Measurements from ENCODE around the gene LY6G6F.

The LY6G6F gene, protein sequence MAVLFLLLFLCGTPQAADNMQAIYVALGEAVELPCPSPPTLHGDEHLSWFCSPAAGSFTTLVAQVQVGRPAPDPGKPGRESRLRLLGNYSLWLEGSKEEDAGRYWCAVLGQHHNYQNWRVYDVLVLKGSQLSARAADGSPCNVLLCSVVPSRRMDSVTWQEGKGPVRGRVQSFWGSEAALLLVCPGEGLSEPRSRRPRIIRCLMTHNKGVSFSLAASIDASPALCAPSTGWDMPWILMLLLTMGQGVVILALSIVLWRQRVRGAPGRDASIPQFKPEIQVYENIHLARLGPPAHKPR

DNA sequence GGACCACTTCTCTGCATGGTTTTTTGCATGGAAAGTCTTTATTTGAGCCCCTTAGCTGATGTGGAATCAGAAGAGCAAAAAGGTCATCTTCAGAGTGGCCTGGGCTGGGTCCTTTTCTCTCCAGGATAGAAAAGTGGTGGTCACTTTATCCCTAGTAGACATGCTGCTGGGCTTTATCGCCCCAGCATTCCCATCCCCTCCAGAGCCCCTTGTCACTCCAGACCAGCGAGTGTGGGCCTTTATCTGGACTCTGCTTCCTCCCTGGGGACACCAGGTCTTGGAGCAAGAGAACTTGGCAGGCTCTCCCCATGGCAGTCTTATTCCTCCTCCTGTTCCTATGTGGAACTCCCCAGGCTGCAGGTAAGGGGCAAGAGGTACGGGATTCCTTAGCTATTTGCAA, at the start of gene LY6G6F:
TSS of gene LY6G6F (plus strand) at position 268 of the 400 bp plus-strand sequence. CDS start at position 309, 41 bp downstream.
- DNase-seq (ENCODE audit: low read depth): no peak

DNA sequence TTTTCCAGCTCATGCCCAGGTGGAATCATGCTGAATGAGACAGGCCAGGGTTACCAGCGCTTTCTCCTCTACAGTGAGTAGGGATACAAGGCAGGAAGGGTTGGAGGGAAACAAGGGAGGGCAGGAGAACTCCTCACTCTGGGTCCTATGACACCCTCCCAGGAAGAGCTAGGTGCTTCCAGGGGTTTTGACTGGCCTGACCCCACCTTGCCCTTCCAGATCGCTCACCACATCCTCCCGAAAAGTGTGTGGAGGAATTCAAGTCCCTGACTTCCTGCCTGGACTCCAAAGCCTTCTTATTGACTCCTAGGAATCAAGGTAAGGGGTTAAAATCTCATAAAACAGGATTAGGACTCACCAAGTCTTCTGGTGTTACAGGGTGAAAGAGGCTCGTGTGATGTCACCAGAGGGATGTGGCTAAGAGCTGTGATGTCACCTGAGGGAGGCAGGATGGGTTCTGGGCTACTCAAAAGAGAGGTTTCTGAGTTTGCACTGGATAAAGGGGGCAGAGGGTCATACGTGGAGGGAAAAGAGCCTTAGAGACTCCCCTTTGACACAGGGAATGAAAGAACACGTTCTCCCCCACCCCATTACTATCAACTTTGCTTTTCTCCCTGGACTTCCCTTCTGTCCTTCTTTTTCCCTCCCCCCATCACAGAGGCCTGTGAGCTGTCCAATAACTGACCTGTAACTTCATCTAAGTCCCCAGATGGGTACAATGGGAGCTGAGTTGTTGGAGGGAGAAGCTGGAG, 49.1 kb upstream of the LY6G6F start:
- DNase-seq (ENCODE audit: low read depth): no peak

DNA sequence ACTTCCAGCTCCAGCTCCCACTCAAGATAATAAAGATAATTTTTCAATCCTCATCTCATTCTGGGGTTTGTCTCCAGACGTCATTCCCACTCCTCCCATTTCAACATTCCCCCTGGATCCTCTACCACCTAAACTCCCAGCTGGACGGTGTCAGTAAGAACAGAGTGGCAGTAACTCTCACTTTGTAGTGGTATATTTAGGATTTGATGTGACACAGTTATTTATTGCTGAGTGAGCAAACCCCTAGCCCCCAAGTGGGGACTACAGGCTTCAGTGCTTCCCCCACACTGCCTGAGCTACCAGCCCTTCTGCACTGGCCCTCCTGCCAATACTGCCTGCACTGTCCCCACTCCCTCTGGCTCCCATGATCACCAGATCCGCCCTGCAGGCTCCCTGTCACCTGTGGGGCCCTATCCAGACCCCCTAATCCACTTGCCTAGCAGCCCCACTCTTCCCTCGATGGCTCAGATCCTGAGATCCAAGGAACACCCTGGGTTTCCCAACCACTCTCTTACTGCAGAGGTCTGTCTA, 48.4 kb upstream of the LY6G6F start:
- DNase-seq (ENCODE audit: low read depth): no peak

DNA sequence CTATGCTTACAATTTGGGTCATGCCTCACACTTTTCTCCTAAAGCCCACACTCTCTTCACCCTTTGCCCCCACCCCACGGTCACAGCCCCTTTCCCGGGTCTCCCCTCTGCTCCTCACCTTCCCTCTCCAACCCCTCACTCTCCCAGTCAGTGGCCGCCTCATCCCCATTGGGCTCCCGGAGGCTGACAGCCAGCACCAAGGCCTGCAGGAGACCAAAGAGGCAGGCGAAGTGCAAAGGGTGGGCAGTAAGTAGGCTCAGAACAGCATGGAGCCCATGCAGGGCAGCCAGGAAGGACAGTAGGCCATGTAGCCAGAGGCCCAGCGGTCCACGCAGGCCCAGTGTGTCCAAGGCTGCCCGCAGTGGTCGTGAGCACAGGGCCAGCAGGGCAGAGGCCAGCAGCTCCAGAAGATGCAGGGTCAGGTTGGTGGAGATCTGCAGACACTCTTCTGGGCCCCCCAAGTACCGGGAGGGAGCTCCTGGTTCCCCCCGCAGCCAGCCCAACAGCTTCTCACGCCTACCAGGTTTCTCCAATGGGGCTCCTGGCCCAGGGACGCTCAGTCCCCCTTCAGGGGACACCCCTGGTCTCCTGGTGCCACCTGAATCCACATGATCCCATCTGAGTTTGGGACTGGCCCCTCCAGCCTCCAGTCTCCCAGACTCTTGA, 47.5 kb upstream of the LY6G6F start:
- DNase-seq (ENCODE audit: low read depth): no peak

DNA sequence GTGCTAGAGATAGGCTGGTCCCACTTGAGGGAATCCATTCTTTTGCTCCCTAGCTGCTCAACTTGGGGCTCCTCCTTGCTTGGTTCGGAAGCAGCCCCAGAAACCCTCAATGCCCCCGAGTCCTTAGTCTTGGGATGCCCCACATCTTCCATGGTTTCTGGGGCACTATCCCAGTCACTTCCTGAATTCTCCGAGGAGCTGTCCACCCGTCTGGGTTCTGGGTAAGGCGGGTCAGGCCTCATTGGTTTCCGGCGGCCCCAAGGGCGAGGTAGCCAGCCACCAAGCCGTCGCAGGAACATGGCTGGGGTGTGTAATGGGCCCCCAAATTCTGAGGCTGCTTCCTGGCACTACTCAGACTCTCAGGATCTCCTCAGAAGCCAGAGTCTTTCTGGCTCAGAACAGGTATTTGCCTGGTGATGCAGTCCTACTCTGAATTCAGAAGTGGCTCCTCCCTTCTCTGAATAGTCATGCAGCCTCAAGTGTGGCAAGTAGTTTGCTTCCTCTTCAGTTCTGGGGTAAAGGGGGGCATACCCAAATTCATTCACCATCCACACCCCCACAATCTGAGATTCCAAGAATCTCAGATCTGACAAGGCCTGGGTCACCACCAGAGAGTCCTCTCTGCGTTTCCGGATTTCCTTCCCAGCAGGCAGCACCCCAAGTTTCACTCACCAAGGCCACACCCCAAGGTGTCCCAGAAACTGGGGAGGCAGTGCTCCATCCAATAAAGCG, 46.9 kb upstream of the LY6G6F start:
- DNase-seq (ENCODE audit: low read depth): no peak

DNA sequence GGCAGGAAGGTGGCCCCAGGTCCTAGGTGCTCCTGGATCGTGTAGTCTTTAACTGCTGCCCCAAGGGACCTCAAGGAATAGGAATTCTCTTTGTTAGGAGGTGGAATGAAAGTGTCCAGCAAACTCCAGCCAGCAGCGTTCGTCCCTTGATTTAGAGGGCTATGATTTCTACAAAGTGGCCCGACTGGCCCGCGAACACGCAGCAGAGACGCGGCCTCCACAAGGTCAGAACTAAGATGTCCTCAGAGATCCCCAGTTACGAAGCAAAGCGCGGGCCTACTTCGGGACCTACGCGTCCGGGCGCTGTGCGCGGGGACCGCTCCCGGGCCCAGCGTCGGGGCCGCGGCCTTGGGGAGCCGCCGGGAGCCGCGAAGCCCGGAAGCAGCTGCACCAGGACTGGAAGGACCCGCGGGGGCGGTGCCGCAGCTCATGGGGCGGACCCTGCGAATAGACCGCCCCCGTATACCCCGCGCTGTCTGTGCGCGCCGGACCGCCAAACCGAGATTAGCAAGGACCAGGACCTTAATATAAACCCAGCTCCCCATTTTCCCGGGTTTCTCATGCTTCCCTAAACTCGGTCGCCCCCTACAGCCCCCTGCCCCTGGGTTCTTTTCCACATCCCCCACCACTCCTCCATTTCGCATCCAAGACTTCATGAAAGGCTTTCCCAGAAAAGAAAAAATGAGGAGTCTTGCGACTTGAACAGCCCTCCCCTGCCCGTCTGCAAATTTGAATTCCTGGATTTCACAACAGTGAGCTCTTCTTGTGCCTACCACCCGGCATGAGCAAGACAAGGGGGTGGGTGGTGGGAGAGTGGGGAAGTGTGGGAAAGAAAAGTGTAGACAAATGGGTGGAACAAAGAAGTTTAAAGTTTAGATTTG, 46.0 kb upstream of the LY6G6F start, which contains the start of gene C6orf47:
TSS of gene C6orf47 (minus strand) at position 398 of the 881 bp plus-strand sequence. CDS start 831 bp downstream, outside the sequence.
- peak; percentile 78 for DNase-seq (ENCODE audit: low read depth)

DNA sequence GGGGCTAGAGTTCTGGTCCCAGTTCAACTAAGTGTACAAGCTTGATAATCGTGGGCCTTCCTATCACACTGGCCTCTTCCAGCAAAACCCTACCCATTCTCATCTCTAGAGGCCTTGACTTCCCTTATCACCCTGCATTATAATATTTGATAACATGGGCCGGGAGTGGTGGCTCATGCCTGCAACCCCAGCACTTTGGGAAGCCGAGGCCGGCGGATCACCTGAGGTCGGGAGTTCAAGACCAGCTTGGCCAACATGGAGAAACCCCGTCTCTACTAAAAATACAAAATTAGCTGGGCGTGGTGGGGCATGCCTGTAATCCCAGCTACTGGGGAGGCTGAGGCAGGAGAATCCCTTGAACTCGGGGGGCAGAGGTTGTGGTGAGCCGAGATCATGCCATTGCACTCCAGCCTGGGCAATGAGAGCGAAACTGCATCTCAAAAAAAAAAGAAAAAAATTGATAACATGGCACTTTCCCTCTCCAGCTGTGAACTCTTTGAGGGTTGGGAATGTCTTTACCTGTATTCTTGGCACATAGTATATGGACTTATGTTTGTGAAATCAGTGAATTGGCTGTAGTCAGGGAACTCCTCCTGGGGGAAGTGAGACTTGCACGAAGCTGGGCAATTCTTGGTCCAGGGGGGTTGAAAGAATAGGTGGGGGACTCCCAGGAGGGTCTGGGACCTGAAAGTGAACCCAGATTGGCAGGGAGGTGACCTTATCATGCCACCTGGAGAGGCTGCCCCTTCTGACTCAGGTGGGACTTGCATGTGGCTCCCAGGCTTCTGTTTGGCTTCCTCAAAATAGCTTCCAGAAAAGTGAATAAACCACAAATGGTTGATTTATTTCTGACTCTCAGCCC, 45.2 kb upstream of the LY6G6F start:
- no peak for DNase-seq (ENCODE audit: low read depth)

DNA sequence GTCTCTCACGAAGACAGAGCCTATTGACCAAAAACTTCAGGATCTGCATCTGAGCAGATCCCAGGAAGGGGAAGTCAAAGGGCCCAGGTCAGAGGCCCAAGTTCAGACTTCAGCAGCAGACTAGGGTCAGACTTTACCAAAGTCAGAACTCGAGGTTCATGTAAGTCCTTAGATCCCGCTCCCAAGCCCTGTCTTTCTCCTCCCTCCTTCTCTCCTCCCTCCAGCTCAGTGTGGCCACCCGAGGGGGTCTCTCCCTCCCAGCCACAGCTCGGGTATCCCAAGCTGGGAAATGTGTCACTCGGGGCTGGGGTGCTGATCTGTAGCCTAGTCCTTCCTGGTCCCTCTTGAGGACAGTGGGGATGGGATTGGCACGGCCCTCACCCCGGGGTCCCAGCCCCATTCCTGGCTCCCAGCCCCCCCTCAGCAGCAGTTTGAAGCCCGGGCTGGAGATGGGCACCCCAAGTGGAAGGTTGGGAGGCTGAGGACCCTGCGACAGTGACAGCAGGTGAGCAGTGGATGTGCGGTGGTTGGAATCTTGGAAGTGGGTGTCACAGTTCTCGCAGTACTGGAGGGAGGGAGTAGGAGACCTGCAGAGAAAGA, 44.4 kb upstream of the LY6G6F start:
- no peak for DNase-seq (ENCODE audit: low read depth)

DNA sequence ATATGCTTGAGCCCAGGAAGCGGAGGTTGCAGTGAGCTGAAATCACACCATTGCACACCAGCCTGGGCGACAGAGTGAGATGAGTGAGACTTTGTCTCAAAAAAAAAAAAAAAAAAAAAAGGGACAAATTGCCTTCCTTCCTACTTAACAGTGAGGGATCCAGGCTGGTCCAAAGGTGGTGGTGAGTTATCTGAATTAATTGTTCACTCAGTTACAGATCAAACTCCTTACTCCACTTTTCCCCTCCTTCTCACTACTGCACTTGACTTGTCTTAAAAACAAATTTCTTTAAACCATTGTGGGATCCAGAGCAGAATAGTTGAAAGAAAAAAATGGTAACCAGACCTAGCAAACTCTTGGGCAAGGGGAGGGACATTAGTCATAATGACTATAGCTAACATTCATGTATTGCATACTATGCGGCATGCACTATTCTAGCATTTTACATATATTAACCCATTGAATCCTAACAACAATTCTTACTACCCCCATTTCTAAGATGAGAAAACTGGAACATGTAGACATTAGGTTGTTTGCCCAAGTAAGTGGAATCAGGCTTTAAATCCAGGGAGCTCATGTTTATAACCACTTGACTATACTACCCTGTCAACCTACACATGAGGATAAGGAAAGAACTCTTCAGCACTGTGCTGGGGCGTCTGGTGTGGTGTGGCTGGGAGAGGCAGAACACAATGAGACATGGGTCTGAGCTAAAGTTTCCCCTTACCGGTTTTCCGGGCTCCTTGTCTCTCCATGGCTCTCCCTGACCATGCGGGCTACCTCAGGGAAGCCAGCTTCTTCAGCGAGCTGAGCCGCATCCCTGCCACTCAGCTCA, 43.3 kb upstream of the LY6G6F start:
- DNase-seq (ENCODE audit: low read depth): no peak

DNA sequence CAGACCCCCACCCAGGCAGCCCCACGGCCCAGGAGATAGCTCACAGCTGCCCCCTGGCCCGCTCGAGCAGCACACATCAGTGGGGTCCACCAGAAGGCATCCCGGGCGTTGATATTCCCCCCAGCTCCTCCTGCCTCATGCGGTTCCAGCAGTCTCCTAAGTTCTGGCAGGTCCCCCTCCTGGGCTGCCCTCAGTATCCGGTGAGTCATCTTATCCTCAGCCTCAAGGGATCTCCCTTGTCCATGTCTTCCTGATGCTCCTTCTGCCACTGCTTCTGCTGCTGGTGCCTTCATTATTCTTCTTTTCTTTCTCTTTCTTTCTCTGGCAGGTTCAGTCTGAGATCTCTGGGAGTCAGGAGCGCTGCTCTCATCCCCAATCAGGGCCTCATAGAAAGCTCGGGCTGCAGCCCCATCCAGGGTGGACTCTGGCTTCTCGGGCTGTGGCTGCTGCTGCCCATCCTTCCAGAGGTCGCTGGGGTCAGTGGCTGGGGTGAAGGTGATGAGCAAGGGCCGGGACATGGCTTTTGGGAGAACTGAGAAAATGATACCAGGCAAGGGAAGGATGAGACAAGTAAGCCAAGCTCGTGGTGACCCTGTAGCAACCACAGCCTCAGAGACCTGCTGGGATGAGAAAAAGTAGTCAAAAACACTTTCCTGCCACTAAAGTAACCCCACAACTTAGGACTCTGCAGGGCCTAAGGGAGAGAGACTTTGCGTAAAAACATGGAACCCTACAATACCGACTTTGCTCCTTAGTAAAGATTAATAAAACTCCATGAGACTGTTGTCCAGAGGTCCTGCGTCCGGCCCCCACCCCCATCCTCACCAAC, 42.5 kb upstream of the LY6G6F start:
- DNase-seq (ENCODE audit: low read depth): no peak

DNA sequence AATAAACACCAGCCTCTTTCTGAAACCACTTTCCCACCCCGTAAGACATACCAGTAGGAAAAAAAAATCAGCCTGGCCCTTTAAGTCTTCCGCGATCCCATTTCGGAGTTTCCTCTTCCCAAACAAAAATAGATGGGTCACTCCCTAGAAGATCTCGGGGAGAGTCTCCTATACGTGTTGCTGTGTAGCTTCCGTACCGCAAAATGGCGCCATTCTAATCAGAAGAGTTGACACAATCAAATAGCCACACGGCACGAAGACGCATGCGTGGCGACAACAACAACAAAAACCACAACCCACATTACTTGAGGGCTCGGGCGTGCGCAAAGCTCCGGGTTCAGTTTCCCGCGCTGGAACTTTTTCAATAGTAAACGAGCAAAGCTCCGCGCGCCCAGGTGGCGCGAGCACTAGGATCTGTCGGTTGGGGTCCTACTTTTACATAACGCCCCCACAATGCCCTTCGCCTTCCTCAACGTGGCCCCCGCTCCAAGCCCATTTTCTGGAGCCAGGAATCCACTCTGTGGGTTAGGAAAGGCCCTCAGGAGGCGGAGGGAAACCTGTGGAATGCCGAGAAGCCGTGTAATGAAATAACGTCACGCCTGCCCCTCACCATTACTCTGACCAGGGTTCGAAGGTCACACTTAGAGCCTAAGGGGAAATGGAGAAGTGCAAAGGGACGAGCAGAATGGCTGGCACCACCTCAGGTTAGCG, 41.7 kb upstream of the LY6G6F start, which contains the start of gene GPANK1:
TSS of gene GPANK1 (minus strand) at position 208 of the 711 bp plus-strand sequence. CDS start 519 bp downstream, outside the sequence.
- DNase-seq (ENCODE audit: low read depth): peak; percentile 81

DNA sequence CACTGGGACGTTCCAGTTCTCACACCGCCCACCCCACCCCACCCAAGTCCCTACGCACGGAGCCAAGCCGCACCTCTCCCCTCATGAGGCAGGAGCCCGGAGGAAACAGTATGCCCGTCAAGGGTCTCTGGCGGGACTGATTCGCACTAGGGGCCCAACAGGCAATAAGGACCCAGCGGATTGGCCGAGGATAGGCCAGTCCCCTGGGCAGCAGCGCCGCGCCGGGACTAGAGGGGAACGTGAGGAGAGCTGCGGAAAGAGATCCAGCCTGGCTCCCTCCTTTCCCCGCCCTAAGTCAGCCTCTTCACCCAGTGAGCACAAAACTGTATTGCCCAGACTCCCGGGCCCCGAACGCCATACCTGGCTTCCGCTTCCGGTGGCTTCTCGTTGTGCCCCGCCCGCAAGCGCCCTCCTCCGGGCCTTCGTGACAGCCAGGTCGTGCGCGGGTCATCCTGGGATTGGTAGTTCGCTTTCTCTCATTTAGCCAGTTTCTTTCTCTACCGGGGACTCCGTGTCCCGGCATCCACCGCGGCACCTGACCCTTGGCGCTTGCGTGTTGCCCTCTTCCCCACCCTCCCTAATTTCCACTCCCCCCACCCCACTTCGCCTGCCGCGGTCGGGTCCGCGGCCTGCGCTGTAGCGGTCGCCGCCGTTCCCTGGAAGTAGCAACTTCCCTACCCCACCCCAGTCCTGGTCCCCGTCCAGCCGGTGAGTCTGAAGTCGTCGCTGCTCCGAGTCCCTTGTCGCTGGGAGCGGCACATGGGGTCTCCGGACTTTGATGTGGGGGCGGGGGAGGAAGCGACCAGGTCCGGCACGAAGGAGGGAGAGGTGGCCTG, 40.9 kb upstream of the LY6G6F start, which contains the start of gene CSNK2B:
TSS of gene CSNK2B (plus strand) at position 580 of the 836 bp plus-strand sequence. CDS start 752 bp downstream, outside the sequence.
- DNase-seq (ENCODE audit: low read depth): peak; percentile 95

DNA sequence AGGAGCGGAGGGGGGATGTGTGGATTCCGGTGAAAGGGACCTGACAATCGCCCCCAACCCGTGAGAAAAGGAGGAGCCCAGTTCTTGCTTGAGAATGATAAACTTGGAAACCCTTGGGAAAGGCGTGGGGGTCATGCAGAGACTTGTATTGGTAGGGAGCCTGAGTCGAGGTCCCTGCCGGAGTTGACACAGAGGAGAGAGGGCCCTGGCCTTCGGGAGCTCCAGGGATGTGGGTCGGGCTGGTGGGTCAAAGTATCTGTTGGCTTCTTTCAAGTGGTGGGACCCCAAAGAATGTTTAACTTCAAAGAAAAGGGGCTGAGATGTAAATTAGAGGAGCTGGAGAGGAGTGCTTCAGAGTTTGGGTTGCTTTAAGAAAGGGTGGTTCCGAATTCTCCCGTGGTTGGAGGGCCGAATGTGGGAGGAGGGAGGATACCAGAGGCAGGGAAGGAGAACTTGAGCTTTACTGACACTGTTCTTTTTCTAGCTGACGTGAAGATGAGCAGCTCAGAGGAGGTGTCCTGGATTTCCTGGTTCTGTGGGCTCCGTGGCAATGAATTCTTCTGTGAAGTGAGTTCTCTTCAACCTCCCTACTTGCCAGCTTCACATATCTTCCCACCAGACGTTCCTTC, 40.2 kb upstream of the LY6G6F start:
- no peak for DNase-seq (ENCODE audit: low read depth)

DNA sequence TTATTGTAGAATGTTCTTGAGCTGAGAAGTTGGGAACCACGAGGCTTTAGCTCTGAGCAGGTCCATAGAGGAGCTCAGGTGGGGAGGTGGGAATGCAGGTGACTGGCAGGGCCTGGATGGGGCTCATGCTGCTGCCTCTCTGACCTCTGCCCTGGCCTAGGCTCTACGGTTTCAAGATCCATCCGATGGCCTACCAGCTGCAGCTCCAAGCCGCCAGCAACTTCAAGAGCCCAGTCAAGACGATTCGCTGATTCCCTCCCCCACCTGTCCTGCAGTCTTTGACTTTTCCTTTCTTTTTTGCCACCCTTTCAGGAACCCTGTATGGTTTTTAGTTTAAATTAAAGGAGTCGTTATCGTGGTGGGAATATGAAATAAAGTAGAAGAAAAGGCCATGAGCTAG, 37.0 kb upstream of the LY6G6F start, which contains the start of gene LY6G5B:
TSS of gene LY6G5B (plus strand) at position 301 of the 400 bp plus-strand sequence. CDS start 975 bp downstream, outside the sequence.
- no peak for DNase-seq (ENCODE audit: low read depth)

DNA sequence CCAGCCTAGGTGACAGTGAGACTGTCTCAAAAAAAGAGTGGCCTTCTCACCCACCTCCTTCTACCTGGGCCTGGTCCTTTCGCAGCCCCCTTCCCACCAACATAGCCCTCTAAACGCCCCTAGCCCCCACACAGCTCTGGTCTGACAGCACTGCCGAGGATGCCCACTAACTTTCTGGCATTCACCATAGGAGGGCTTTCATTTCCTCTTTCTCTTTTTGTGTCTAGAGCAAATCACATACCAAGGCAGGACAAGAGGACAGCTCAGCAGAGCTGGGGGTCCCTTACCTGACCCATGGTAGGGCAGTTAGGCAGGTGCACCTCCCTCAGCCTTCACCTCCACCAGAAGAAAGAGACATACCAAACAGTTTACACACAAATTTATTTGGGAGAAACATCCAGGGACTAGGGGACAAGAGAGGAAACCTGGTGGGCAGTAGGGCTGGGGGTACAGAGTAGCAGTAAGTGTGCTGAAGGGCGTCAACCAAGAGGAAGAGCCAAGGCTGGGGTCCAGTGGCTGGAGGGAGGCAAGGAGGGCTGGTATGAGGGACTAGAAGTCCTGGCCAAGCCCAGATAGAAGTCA, 30.3 kb upstream of the LY6G6F start:
- DNase-seq (ENCODE audit: low read depth): no peak

Data from activated T-cell treated with anti-CD3 and anti-CD28 coated beads for 48 hours (primary cell).